ENCODE measurements around the gene HSF2BP. TPM values are rescaled to one million over a fixed set of nuclear protein-coding genes. Genes with fewer than 3 reads are reported as not detected.
"Not testable (repeated sequence)": the region's sequence is repeated elsewhere in the genome, so short reads cannot be mapped to it uniquely, and the experiment has no call there.

HSF2BP gene
- total and polyA plus RNA-seq, 2 donors (not counting 1 experiment from before 2014, with no cell fraction given): 0.49 TPM

DNA sequence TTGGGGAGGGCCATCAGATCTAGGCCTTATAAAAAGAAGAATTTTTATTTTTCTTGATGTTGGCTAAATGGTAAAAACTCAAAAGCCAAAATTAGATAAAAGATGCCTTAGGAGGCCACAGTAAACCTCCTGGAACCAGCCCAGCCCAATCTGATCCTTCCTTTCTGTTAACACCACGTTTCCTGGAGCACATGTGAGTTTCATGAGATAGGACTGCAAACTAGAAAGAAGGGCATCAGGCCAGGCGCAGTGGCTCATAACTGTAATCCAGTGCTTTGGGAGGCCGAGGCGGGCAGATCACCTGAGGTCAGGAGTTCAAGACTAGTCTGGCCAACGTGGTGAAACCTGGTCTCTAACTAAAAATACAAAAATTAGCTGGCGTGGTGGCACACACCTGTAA is 6.7 kb downstream of the HSF2BP start:
- DNase-seq: no peak
- Histone ChIP-seq H3K4me3 (ENCODE audit: control extremely low read depth in 1 of 5, extremely low read depth in 1 of 5, insufficient read depth in 1 of 5, low read depth in 2 of 5, low read length in 4 of 5) (no peak overlapping the region), H3K36me3 (replicated peaks in 1 of 2; ENCODE audit: control extremely low read depth in 1 of 2, control insufficient read depth in 1 of 2, extremely low read depth in 1 of 2, insufficient read depth in 2 of 2, low read length in 1 of 2) (no peaks in the 10 kb centered on the region), H3K4me2 (replicated peaks; ENCODE audit: low read depth, low read length, poor library complexity, severe bottlenecking) (no peak overlapping the region), H4K20me1 (ENCODE audit: control insufficient read depth, insufficient read depth, low read length, poor library complexity, severe bottlenecking) (no peaks in the 10 kb centered on the region), H3K79me2 (ENCODE audit: control insufficient read depth, insufficient read depth, low read length) (no peaks in the 10 kb centered on the region), H3K9ac (ENCODE audit: low read length) (no peak overlapping the region), H3K27ac (ENCODE audit: low read length in 2 of 2) (no peak overlapping the region), H3K9me3 (ENCODE audit: control extremely low read depth in 1 of 3, control insufficient read depth in 2 of 3, insufficient read depth in 1 of 3, low read length in 2 of 3) (no peaks in the 10 kb centered on the region), H3K4me1 (ENCODE audit: control insufficient read depth in 2 of 2, insufficient read depth in 2 of 2, low read length in 2 of 2) (peaks cover 0 to 4% of the 10 kb centered on the region in 2 donors), H2AFZ (ENCODE audit: insufficient read depth, low read depth, low read length, poor library complexity, severe bottlenecking) (no peak overlapping the region), H3K27me3 (replicated peaks in 1 of 4; ENCODE audit: control extremely low read depth in 1 of 4, control insufficient read depth in 3 of 4, insufficient read depth in 4 of 4, low read length in 3 of 4) (no peaks in the 10 kb centered on the region)
- Mint-ChIP-seq H3K9me3 (ENCODE audit: insufficient read depth) (no peaks in the 10 kb centered on the region), H3K4me3 (no peak overlapping the region), H3K27me3 (peaks cover 18% of the 10 kb centered on the region), H3K4me1 (peaks cover 5% of the 10 kb centered on the region), H3K27ac (no peak overlapping the region)
- intact Hi-C loops (cut with micrococcal nuclease): no loop called here
- ChIA-PET CTCF (no interaction called here), POLR2A (interaction anchor here (0.6 kb wide), 1 partner anchor 883 kb away, joined by 3 read pairs; no protein-coding TSS in a partner anchor)
- 55% methylated on average over 4 of the region's 6 CpGs for WGBS (ENCODE audit: insufficient coverage)
- TF ChIP-seq, protein P1, sequence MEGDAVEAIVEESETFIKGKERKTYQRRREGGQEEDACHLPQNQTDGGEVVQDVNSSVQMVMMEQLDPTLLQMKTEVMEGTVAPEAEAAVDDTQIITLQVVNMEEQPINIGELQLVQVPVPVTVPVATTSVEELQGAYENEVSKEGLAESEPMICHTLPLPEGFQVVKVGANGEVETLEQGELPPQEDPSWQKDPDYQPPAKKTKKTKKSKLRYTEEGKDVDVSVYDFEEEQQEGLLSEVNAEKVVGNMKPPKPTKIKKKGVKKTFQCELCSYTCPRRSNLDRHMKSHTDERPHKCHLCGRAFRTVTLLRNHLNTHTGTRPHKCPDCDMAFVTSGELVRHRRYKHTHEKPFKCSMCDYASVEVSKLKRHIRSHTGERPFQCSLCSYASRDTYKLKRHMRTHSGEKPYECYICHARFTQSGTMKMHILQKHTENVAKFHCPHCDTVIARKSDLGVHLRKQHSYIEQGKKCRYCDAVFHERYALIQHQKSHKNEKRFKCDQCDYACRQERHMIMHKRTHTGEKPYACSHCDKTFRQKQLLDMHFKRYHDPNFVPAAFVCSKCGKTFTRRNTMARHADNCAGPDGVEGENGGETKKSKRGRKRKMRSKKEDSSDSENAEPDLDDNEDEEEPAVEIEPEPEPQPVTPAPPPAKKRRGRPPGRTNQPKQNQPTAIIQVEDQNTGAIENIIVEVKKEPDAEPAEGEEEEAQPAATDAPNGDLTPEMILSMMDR (IDR thresholded peaks at IDR 0.05): no peak
- TF ChIP-seq EZH2 (IDR thresholded peaks at IDR 0.05; ENCODE audit: borderline replicate concordance, insufficient read depth, low read depth, low read length, poor library complexity, severe bottlenecking): no peak
- ATAC-seq (ENCODE audit: low read depth): no peak

DNA sequence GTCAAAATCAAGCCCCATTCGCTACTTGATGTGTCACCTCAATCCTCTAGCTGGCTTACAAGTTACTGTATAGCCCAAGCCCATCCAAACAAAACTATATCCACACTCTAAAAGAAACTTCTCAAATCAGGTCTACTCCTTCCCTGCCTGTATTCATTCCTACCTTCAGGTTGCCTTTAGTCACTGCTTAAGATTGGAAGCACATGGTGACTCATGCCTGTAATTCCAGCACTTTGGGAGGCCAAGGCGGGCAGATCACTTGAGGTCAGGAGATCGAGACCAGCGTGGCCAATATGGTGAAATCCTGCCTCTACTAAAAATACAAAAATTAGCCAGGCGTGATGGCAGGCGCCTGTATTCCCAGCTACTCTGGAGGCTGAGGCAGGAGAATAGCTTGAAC is 7.4 kb downstream of the HSF2BP start:
- H3K27ac ChIP-seq (ENCODE audit: low read length in 2 of 2); H3K4me3 ChIP-seq (ENCODE audit: control extremely low read depth in 1 of 5, extremely low read depth in 1 of 5, insufficient read depth in 1 of 5, low read depth in 2 of 5, low read length in 4 of 5); CTCF ChIA-PET; H4K20me1 ChIP-seq (ENCODE audit: control insufficient read depth, insufficient read depth, low read length, poor library complexity, severe bottlenecking); ATAC-seq (ENCODE audit: low read depth); POLR2A ChIA-PET; H2AFZ ChIP-seq (ENCODE audit: insufficient read depth, low read depth, low read length, poor library complexity, severe bottlenecking); H3K4me1 ChIP-seq (ENCODE audit: control insufficient read depth in 2 of 2, insufficient read depth in 2 of 2, low read length in 2 of 2); H3K36me3 ChIP-seq (replicated peaks in 1 of 2; ENCODE audit: control extremely low read depth in 1 of 2, control insufficient read depth in 1 of 2, extremely low read depth in 1 of 2, insufficient read depth in 2 of 2, low read length in 1 of 2); H3K27me3 ChIP-seq (replicated peaks in 1 of 4; ENCODE audit: control extremely low read depth in 1 of 4, control insufficient read depth in 3 of 4, insufficient read depth in 4 of 4, low read length in 3 of 4); H3K4me2 ChIP-seq (replicated peaks; ENCODE audit: low read depth, low read length, poor library complexity, severe bottlenecking); H3K4me3 Mint-ChIP-seq; intact Hi-C loops (cut with micrococcal nuclease); H3K9me3 ChIP-seq (ENCODE audit: control extremely low read depth in 1 of 3, control insufficient read depth in 2 of 3, insufficient read depth in 1 of 3, low read length in 2 of 3); H3K9ac ChIP-seq (ENCODE audit: low read length); DNase-seq; H3K27ac Mint-ChIP-seq; H3K79me2 ChIP-seq (ENCODE audit: control insufficient read depth, insufficient read depth, low read length); H3K4me1 Mint-ChIP-seq; H3K9me3 Mint-ChIP-seq (ENCODE audit: insufficient read depth): not testable (repeated sequence)
- 100% methylated on average over 1 of the region's 6 CpGs for WGBS (ENCODE audit: insufficient coverage)
- H3K27me3 Mint-ChIP-seq: peaks cover 18% of the 10 kb centered on the region
